Hepatocyte (in vitro differentiated cells): ENCODE data around the gene CEP78. TPM values are rescaled to one million over a fixed set of nuclear protein-coding genes. Genes with fewer than 3 reads are reported as not detected.

Experiments used
- DNase-seq: peaks from one replicate; pipeline ENCODE4 v3.0.0-alpha.2; 2016; ENCODE audit warnings: low spot score
- H2AFZ ChIP-seq: fragments of 200-600 bp; sonication (generic); 2 replicates; pipeline ENCODE4 v1.6.0; 2016; ENCODE audit warnings: antibody characterized with exemption, mild to moderate bottlenecking
- H3K27ac ChIP-seq: fragments of 200-600 bp; sonication (generic); 2 replicates; pipeline ENCODE4 v1.5.1; 2016; ENCODE audit warnings: mild to moderate bottlenecking
- H3K27me3 ChIP-seq: fragments of 200-600 bp; sonication (generic); 2 replicates; pipeline ENCODE4 v1.6.1; 2016
- H3K36me3 ChIP-seq: fragments of 200-600 bp; sonication (generic); replicated peaks from 2 replicates; pipeline ENCODE4 v1.5.1; 2016; ENCODE audit warnings: low read depth; ENCODE audit not compliant: insufficient read depth
- H3K4me1 ChIP-seq: fragments of 200-600 bp; sonication (generic); 2 replicates; pipeline ENCODE4 v1.5.1; 2016; ENCODE audit warnings: mild to moderate bottlenecking, moderate library complexity; ENCODE audit not compliant: insufficient read depth
- H3K4me2 ChIP-seq: fragments of 200-600 bp; sonication (generic); 2 replicates; pipeline ENCODE4 v1.6.0; 2016
- H3K4me3 ChIP-seq: fragments of 200-600 bp; sonication (generic); 2 replicates; pipeline ENCODE4 v1.5.1; 2016; ENCODE audit warnings: mild to moderate bottlenecking
- H3K79me2 ChIP-seq: fragments of 200-600 bp; sonication (generic); 2 replicates; pipeline ENCODE4 v1.6.0; 2017; ENCODE audit warnings: mild to moderate bottlenecking
- H3K9me2 ChIP-seq: fragments of 200-600 bp; sonication (generic); replicated peaks from 2 replicates; pipeline ENCODE4 v1.6.0; 2017; ENCODE audit warnings: mild to moderate bottlenecking; ENCODE audit not compliant: insufficient read depth
- H3K9me3 ChIP-seq: fragments of 200-600 bp; sonication (generic); 2 replicates; pipeline ENCODE4 v1.5.1; 2016; ENCODE audit warnings: low read depth, mild to moderate bottlenecking
- H4K20me1 ChIP-seq: fragments of 200-600 bp; sonication (generic); 2 replicates; pipeline ENCODE4 v1.6.0; 2016; ENCODE audit warnings: mild to moderate bottlenecking; ENCODE audit not compliant: insufficient read depth, poor library complexity, severe bottlenecking
- EZH2 ChIP-seq: fragments of 200-600 bp; sonication (generic); IDR thresholded peaks from 2 replicates; pipeline ENCODE4 v1.6.1; 2016; ENCODE audit warnings: antibody characterized with exemption, mild to moderate bottlenecking, borderline replicate concordance
- EZH2phosphoT487 ChIP-seq: fragments of 200-600 bp; sonication (generic); IDR thresholded peaks from one replicate; pipeline ENCODE4 v1.6.1; 2018; ENCODE audit warnings: antibody characterized with exemption, mild to moderate bottlenecking, low read depth, moderate library complexity; ENCODE audit not compliant: unreplicated experiment, severe bottlenecking
- WGBS: methylation state at CpG from one replicate; pipeline ENCODE4 v1.1.6; 2016; ENCODE audit warnings: low lambda C conversion rate; ENCODE audit errors: missing lambda C conversion rate; 5-methylcytosine and 5-hydroxymethylcytosine counted together
- polyA plus RNA-seq: library from polyadenylated mRNA; unstranded; fragments of >200 nt; fragmentation: Nextera tagmentation; extraction: Ambion mirVana; gene quantifications from 2 replicates; pipeline ENCODE4 v1.2.1, GENCODE V29; 2016
- total RNA-seq: library from RNA; depleted of rRNA; stranded (reverse); fragments of >200 nt; gene quantifications from 2 replicates; pipeline ENCODE4 v1.2.3, GENCODE V29; 2014
- TF ChIP-seq, protein P1 (sequence below): fragments of 200-600 bp; sonication (generic); IDR thresholded peaks from 2 replicates; pipeline ENCODE4 v1.5.1; 2016; ENCODE audit warnings: antibody characterized with exemption, mild to moderate bottlenecking; ENCODE audit not compliant: poor library complexity

Gene CEP78
- total and polyA plus RNA-seq, 2 experiments from 2014 or later, result 8.1 to 17.2 TPM

DNA sequence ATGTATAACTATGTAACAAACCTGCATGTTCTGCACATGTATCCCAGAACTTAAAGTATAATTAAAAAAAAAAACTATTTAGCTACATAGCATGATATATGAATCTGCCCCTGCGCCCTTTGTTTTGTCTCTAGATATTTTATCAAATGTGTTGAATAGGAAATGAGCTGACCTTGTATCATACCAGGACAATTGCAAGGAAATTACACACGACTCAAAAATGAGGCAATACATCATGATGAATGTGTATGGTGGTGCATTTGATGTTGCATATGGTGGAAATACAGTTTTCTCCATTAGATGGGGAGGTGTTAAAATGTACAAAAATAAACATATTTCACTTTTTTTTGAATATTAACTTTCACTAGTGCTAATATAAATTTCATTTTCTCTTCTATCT, 28.6 kb upstream of the CEP78 start:
- H2AFZ ChIP-seq, result no peak overlapping the region
- no peaks in the 10 kb centered on the region for H3K9me3 ChIP-seq
- H3K27ac ChIP-seq, result no peak overlapping the region
- no peaks in the 10 kb centered on the region for H3K36me3 ChIP-seq
- H3K9me2 ChIP-seq, result no peaks in the 10 kb centered on the region
- H3K4me1 ChIP-seq, result no peaks in the 10 kb centered on the region
- H3K4me3 ChIP-seq, result no peak overlapping the region
- DNase-seq, result no peak
- no peaks in the 10 kb centered on the region for H4K20me1 ChIP-seq
- H3K79me2 ChIP-seq, result no peaks in the 10 kb centered on the region
- 94% methylated on average over 2 of the region's 2 CpGs for WGBS
- no peak overlapping the region for H3K4me2 ChIP-seq
- no peak for TF ChIP-seq EZH2phosphoT487
- TF ChIP-seq, protein P1, sequence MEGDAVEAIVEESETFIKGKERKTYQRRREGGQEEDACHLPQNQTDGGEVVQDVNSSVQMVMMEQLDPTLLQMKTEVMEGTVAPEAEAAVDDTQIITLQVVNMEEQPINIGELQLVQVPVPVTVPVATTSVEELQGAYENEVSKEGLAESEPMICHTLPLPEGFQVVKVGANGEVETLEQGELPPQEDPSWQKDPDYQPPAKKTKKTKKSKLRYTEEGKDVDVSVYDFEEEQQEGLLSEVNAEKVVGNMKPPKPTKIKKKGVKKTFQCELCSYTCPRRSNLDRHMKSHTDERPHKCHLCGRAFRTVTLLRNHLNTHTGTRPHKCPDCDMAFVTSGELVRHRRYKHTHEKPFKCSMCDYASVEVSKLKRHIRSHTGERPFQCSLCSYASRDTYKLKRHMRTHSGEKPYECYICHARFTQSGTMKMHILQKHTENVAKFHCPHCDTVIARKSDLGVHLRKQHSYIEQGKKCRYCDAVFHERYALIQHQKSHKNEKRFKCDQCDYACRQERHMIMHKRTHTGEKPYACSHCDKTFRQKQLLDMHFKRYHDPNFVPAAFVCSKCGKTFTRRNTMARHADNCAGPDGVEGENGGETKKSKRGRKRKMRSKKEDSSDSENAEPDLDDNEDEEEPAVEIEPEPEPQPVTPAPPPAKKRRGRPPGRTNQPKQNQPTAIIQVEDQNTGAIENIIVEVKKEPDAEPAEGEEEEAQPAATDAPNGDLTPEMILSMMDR, result no peak
- H3K27me3 ChIP-seq, result no peaks in the 10 kb centered on the region

DNA sequence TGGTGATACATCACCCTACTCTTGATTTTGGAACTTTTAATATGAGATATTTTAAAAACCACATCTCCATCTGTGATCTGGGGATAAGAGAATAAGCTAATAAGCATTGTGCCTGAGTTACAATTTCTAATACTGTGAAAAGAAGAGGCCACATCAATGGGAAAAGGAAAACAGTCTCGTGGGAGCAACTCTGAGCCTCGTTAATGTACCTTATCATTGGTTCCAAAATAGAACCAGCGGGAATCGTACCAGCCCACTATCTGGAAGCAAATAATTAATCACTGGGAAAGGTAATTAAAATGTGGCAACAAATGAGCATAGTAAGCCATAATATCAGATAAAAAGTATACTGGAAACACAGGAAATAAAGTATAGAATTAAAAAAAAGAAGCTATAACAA, 28.0 kb upstream of the CEP78 start:
- Histone ChIP-seq H3K79me2 (no peaks in the 10 kb centered on the region), H4K20me1 (no peaks in the 10 kb centered on the region), H3K9me3 (no peaks in the 10 kb centered on the region), H3K27ac (no peak overlapping the region), H3K36me3 (no peaks in the 10 kb centered on the region), H3K27me3 (no peaks in the 10 kb centered on the region), H2AFZ (no peak overlapping the region), H3K4me2 (no peak overlapping the region), H3K4me3 (no peak overlapping the region), H3K4me1 (no peaks in the 10 kb centered on the region), H3K9me2 (no peaks in the 10 kb centered on the region)
- no peak for DNase-seq
- WGBS, result 67% methylated on average over 4 of the region's 4 CpGs
- TF ChIP-seq EZH2phosphoT487, result no peak
- TF ChIP-seq EZH2, result no peak
- TF ChIP-seq, protein P1, result no peak

GRCh38 chr9:78209127-78209526, 26.7 kb upstream of the CEP78 start:
- no peaks in the 10 kb centered on the region for H3K79me2 ChIP-seq
- H2AFZ ChIP-seq, result no peak overlapping the region
- H3K27me3 ChIP-seq, result no peaks in the 10 kb centered on the region
- H3K36me3 ChIP-seq, result no peaks in the 10 kb centered on the region
- H3K9me3 ChIP-seq, result no peaks in the 10 kb centered on the region
- TF ChIP-seq, protein P1, result no peak
- no peak for TF ChIP-seq EZH2
- H4K20me1 ChIP-seq, result no peaks in the 10 kb centered on the region
- no peak overlapping the region for H3K4me2 ChIP-seq
- no peaks in the 10 kb centered on the region for H3K9me2 ChIP-seq
- no peak for DNase-seq
- 96% methylated on average over 7 of the region's 7 CpGs for whole genome bisulfite sequencing
- no peaks in the 10 kb centered on the region for H3K4me1 ChIP-seq
- H3K4me3 ChIP-seq, result no peak overlapping the region
- H3K27ac ChIP-seq, result no peak overlapping the region

DNA sequence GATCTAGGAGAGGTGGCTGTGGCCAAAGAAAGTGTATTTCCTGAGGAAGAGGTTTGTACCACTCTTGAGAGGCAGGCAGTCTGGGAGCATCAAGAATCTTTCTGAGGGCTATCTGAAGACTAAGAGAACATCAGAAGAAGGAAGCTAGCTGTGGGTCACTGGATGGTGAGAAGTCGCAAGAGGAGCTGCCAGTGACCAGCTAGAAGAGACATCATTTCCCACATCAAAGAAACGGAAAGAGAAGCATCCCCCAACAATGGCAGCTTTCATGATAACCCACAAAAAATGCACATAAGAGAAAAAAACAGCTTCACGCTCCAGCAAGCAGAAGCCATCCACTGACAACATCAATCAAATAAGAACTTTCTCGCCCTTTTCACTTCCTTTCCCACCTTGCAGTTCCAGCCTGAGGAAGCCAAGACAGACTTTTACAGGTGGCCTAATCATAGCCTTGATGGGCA, 25.0 kb upstream of the CEP78 start:
- WGBS, result 93% methylated on average over 4 of the region's 4 CpGs
- no peaks in the 10 kb centered on the region for H4K20me1 ChIP-seq
- no peaks in the 10 kb centered on the region for H3K36me3 ChIP-seq
- no peaks in the 10 kb centered on the region for H3K4me1 ChIP-seq
- DNase-seq, result no peak
- no peak overlapping the region for H3K27ac ChIP-seq
- no peaks in the 10 kb centered on the region for H3K79me2 ChIP-seq
- no peak overlapping the region for H2AFZ ChIP-seq
- H3K9me2 ChIP-seq, result no peaks in the 10 kb centered on the region
- no peaks in the 10 kb centered on the region for H3K27me3 ChIP-seq
- TF ChIP-seq, protein P1, result no peak
- no peak for TF ChIP-seq EZH2phosphoT487
- TF ChIP-seq EZH2, result no peak
- no peak overlapping the region for H3K4me3 ChIP-seq
- no peak overlapping the region for H3K4me2 ChIP-seq
- H3K9me3 ChIP-seq, result no peaks in the 10 kb centered on the region
